Activated T-cell treated with anti-CD3 and anti-CD28 coated beads, Interleukin-2, amount 50 U/mL, for 4 hours (primary cell): ENCODE data around the gene LRRC45. TPM values are rescaled to one million over a fixed set of nuclear protein-coding genes. Genes with fewer than 3 reads are reported as not detected.

Source experiments
- ATAC-seq, 2 donors: fragments of 200-7000 bp; cut with Tn5 transposase; one replicate each; pipeline ENCODE4 v1.10.0; 2021
- DNase-seq: peaks from one replicate; pipeline ENCODE4 v3.0.0-alpha.2; 2020
- H3K27me3 Mint-ChIP-seq: one replicate; pipeline ENCODE4 v1.8.0; 2021; ENCODE audit warnings: low read depth, mixed read lengths
- H3K36me3 Mint-ChIP-seq: one replicate; pipeline ENCODE4 v1.8.0; 2022; ENCODE audit warnings: mixed read lengths; ENCODE audit not compliant: insufficient read depth
- H3K4me1 Mint-ChIP-seq: one replicate; pipeline ENCODE4 v1.8.0; 2021; ENCODE audit warnings: low read depth, mixed read lengths
- H3K4me3 Mint-ChIP-seq: one replicate; pipeline ENCODE4 v1.8.0; 2021; ENCODE audit warnings: mild to moderate bottlenecking, moderate library complexity, mixed read lengths
- H3K9me3 Mint-ChIP-seq: one replicate; pipeline ENCODE4 v1.8.0; 2021; ENCODE audit warnings: mixed read lengths
- total RNA-seq, 3 donors: library from RNA; stranded (reverse); gene quantifications; one replicate each; pipeline ENCODE4 v1.2.1, GENCODE V29; 2021

The LRRC45 gene
- total RNA-seq, 3 donors from 2014 or later = 19.5 to 31.4 (median 30.8) TPM

DNA sequence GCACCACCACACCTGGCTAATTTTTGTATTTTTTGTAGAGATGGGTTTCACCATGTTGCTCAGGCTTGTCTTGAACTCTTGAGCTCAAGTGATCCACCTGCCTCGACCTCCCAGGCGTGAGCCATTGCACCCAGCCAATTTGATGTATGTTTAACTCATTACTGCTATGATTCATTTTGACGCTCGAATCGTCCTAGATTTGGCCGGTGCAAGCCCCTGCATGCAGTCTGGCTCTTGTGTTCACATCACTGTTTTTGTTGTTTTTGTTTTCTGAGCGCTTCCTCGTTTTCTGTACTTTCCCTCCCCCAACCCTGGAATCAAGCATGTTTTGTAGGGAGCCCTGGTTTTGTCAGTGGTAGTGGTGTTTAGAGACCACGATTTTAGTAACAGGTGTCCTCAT lies 50.3 kb downstream of the LRRC45 start:
- Mint-ChIP-seq H3K36me3 (peaks cover 2% of the 10 kb centered on the region), H3K9me3 (no peaks in the 10 kb centered on the region), H3K27me3 (no peaks in the 10 kb centered on the region), H3K4me3 (no peak overlapping the region), H3K4me1 (no peaks in the 10 kb centered on the region)
- DNase-seq (no peak), ATAC-seq (no peak)

DNA sequence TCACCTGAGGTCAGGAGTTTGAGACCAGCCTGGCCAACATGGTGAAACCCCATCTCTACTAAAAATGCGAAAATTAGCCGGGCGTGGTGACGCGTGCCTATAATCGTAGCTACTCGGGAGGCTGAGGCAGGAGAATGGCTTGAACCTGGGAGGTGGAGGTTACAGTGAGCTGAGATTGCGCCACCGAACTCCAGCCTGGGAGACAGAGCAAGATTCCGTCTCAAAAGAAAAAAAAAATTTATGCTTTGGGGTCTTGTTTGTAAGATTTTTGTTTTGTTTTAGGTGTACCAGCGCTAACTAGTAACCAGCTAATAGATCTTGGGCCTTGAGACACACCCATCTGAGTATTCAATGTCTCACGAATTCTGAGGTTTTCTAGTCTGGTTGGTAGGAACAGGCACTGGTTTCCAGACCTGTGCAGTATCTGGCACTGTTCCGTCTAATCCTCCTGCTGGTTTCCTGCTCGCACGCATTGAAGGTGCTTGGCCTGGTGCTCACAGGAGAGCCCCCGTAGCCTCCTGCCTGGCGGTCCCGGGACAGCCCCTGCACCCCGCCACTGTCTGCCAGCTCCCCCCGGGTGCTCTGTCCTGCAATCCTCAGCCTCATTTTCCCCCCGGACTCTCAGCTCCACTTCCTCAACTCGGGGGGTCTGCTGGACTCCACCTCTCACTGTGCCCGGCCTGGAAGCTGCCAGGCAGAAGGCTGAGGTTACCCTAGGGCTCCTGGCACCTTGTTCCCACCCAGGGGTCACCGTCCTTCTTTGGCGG lies 53.1 kb downstream of the LRRC45 start:
- no peak overlapping the region for H3K4me3 Mint-ChIP-seq

DNA sequence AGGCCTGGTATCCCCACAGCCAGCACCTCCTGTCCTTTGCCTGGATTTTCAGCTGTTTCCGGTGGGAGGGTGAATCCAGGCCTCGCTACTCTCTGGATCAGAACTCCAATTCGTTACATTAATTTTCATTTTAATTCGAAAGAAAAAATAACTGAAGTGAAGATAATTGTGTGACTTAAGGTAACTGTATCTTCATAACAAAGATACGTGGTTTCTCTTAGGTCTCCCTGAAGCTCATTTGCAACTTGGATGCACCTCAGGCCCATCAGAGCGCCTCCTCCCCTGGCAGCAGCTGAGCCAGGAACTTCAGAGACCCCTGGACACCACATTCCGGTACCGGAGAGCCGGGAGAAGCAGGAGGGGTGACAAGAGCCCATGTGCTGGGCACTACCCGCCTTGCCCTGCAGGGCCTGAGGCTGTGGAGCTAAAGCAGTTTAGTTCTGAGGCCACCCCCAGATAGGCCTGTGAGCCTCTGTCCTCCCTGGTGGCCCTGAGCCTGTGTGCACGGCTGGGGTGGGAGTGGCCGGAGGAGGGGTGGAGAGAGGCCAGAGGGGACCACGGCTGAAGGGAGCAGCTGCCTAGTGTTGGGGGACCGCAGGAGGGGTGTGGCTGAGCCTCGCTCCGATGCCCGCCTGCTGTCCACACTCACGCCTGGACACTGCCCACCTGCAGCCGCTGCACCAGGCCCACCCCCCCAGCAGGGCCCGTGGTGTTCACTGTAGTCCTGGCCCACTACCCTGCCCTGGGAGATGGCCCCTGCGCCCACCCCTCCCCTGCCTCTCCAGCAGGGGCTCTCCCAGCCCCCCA lies 53.9 kb downstream of the LRRC45 start:
- no peak overlapping the region for H3K4me3 Mint-ChIP-seq
- ATAC-seq (peak in 1 of 2 donors; percentile 14), DNase-seq (no peak)
- H3K4me1 Mint-ChIP-seq = no peaks in the 10 kb centered on the region
- H3K36me3 Mint-ChIP-seq = peaks cover 2% of the 10 kb centered on the region
- H3K27me3 Mint-ChIP-seq = no peaks in the 10 kb centered on the region
- no peaks in the 10 kb centered on the region for H3K9me3 Mint-ChIP-seq

More for the DNA sequence above, 53.1 kb downstream of the LRRC45 start:
- peaks cover 2% of the 10 kb centered on the region for H3K36me3 Mint-ChIP-seq
- ATAC-seq (peak in 1 of 2 donors; percentile 20), DNase-seq (no peak)
- H3K9me3 Mint-ChIP-seq = no peaks in the 10 kb centered on the region
- H3K4me1 Mint-ChIP-seq = no peaks in the 10 kb centered on the region
- no peaks in the 10 kb centered on the region for H3K27me3 Mint-ChIP-seq

DNA sequence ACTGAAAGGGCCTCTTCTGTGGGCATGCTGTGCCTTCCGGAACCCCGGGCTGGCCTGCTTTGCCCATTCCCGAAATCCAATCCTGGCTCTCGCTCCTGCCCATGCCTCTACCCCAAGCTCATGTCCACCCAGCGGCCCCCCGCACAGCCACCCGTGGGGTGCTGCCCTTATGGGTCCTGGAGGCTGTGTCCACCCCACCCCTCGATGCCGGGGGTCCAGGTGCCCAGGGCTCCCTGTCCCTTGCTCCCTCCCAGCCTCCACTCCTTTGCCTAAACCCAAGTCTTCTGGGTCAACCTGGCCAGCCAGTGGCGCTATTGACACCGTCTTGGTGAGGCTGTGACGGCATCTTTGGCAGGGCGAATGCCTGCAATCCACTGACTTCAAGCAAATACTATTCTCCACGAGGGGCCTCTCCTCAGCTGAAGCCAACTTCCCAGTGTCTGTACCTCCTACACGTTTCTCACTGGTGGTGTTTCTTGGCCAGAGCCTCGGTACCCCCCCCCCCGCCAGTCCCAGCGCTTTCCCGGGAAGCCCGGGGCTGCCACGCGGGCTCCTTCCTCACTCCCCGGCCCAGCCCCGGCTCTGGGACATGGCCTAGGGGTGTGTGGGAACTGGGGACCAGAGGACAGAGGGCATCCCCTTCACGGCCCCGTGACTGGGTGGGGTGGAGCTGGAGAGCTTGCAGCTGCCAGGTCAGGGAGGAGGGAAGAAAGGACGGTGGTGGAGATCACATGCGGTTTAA lies 54.7 kb downstream of the LRRC45 start:
- Mint-ChIP-seq H3K9me3 (no peaks in the 10 kb centered on the region), H3K36me3 (peaks cover 2% of the 10 kb centered on the region), H3K4me3 (no peak overlapping the region), H3K4me1 (no peaks in the 10 kb centered on the region), H3K27me3 (no peaks in the 10 kb centered on the region)
- ATAC-seq (no peak), DNase-seq (no peak)

DNA sequence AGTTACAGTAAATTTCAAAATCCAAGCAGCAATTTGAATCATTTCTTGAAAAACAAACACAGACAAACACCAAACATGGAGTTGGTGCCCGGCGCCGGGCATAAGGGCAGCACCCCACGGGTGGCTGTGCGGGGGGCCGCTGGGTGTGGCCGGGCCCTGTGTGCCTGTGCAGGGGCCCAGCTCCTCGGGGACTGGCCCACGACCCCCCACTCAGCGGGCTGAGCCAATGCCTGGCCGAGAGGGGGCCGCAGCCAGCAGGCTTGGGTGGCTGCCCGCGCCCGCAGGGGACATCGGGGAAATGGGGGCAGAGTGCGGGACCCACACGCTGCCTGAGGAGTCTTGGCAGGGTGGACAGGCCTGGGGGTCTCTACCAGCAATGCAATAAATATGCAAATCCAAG lies 55.3 kb downstream of the LRRC45 start:
- H3K4me1 Mint-ChIP-seq = no peaks in the 10 kb centered on the region
- ATAC-seq = no peak
- no peaks in the 10 kb centered on the region for H3K9me3 Mint-ChIP-seq
- H3K36me3 Mint-ChIP-seq = peaks cover 2% of the 10 kb centered on the region
- DNase-seq = no peak
- H3K27me3 Mint-ChIP-seq = no peaks in the 10 kb centered on the region
- no peak overlapping the region for H3K4me3 Mint-ChIP-seq

DNA sequence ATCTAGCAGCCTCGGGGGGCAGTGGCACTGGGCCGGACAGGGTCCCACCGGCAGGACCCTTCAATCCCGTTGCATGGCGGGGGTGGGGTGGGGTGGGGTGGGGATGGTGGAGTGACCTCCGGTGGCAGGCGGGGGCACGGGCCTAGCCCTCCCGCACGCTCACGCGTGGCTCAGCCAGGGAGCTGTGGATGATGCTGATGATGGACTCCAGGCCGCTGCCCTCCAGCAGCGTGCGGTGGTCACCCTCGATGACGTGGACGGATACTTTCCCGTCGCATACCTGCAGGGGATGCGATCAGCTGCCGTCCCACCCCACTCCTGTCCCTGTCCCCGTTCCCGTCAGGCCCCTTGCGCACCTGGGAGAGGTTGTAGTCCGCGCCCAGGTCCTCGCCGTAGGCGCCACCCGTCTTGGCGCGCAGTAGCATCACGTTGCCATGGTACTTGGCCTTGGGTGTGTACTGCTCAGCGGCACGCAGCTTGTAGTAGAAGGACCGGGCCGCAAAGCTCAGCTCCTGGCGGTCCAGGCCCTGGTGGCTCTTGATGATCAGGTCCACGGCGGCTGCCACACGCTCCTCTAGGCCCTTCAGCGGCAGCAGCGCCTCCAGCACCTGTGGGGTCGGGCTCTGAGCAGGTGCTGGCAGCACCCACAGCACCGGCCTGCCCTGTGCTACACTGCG lies 56.0 kb downstream of the LRRC45 start:
- ATAC-seq (no peak), DNase-seq (no peak)
- peaks cover 2% of the 10 kb centered on the region for H3K36me3 Mint-ChIP-seq
- no peaks in the 10 kb centered on the region for H3K27me3 Mint-ChIP-seq
- no peaks in the 10 kb centered on the region for H3K9me3 Mint-ChIP-seq
- H3K4me1 Mint-ChIP-seq = no peaks in the 10 kb centered on the region
- H3K4me3 Mint-ChIP-seq = no peak overlapping the region

DNA sequence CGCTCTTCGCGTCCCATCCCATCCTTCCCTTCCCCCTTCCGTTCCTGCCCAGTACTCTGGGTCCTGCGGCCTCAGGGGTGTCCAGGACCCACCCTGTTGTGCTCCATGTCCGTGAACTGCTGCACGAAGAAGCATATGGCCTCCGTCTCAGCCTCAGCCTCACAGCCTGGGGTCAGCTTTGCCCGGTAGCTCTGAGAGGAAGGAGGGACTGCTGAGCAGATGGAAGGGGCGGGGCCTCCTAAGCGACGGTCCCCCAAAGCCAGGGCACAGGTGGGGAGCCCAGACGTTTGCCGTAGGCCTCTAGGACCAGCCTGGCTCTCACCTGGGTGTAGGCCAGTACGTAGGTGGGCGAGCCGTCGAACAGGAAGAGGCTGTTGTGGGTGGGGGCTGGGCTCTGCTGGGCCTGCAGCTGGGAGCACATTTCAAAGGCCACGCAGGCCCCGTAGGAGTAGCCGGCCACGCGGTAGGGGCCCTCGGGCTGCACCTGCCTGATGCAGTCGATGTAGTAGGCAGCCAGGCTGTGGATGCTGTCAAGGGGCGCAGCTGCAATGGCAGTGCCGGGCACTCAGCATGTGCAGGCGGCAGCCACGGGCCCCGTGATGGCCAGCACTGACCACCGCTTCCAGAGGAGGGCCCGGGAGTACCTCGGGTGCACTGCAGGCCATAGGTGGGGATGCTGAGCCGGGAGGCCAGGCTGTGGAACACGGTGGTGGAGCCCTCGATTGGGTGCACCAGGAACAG lies 57.1 kb downstream of the LRRC45 start:
- no peaks in the 10 kb centered on the region for H3K9me3 Mint-ChIP-seq
- no peak for ATAC-seq

More for the DNA sequence above, 57.1 kb downstream of the LRRC45 start:
- Mint-ChIP-seq H3K4me1 (no peaks in the 10 kb centered on the region), H3K36me3 (peaks cover 2% of the 10 kb centered on the region), H3K27me3 (no peaks in the 10 kb centered on the region), H3K4me3 (no peak overlapping the region)
- DNase-seq = no peak

Other genes starting within 250 kb of the LRRC45 start
- gene GCGR, start 219.2 kb upstream of the LRRC45 start, total RNA-seq = not detected
- 100 to 1,000 TPM; 100 to 112 (median 110) TPM for gene MCRIP1, start 190.0 kb upstream of the LRRC45 start, total RNA-seq
- gene PPP1R27, start 188.3 kb upstream of the LRRC45 start, total RNA-seq = not detected
- 100 to 1,000 TPM; 442 to 487 (median 478) TPM for gene P4HB, start 162.8 kb upstream of the LRRC45 start, total RNA-seq
- 100 to 1,000 TPM; 789 to 858 (median 821) TPM for gene ARHGDIA, start 152.0 kb upstream of the LRRC45 start, total RNA-seq
- 100 to 1,000 TPM; 321 to 369 (median 324) TPM for gene ALYREF, start 131.7 kb upstream of the LRRC45 start, total RNA-seq
- 100 to 1,000 TPM; 128 to 157 (median 153) TPM for gene ANAPC11, start 131.6 kb upstream of the LRRC45 start, total RNA-seq
- under 1 TPM in 2 of 3 donors, not detected in 1; 0.14 to 0.24 TPM for gene NPB, start 121.1 kb upstream of the LRRC45 start, total RNA-seq
- gene PCYT2, start 111.9 kb upstream of the LRRC45 start, total RNA-seq = 10 to 100 TPM; 23.5 to 25.8 (median 25.7) TPM
- 10 to 100 TPM; 41.1 to 47.2 (median 46.3) TPM for gene SIRT7, start 105.1 kb upstream of the LRRC45 start, total RNA-seq
- 10 to 100 TPM; 42.9 to 50.9 (median 43.4) TPM for gene MAFG, start 95.6 kb upstream of the LRRC45 start, total RNA-seq
- gene PYCR1, start 86.0 kb upstream of the LRRC45 start, total RNA-seq = 100 to 1,000 TPM; 192 to 199 (median 194) TPM
- gene MYADML2, start 76.1 kb upstream of the LRRC45 start, total RNA-seq = not detected
- under 1 TPM; 0.40 to 0.56 (median 0.41) TPM for gene NOTUM, start 62.1 kb upstream of the LRRC45 start, total RNA-seq
- 10 to 100 TPM; 41.4 to 41.9 (median 41.6) TPM for gene ASPSCR1, start 45.7 kb upstream of the LRRC45 start, total RNA-seq
- 100 to 1,000 TPM; 145 to 189 (median 183) TPM for gene CENPX, start 427 bp upstream of the LRRC45 start, total RNA-seq
- gene RAC3, start 8.4 kb downstream of the LRRC45 start, total RNA-seq = 1 to 10 TPM; 4.1 to 7.7 (median 4.8) TPM
- 10 to 100 TPM; 74.2 to 88.6 (median 76.9) TPM for gene DCXR, start 14.4 kb downstream of the LRRC45 start, total RNA-seq
- gene RFNG, start 28.5 kb downstream of the LRRC45 start, total RNA-seq = 10 to 100 TPM; 20.3 to 21.5 (median 20.4) TPM
- 100 to 1,000 TPM; 172 to 183 (median 177) TPM for gene GPS1, start 28.6 kb downstream of the LRRC45 start, total RNA-seq
- 100 to 1,000 TPM; 323 to 369 (median 326) TPM for gene DUS1L, start 42.5 kb downstream of the LRRC45 start, total RNA-seq
- gene FASN, start 74.9 kb downstream of the LRRC45 start, total RNA-seq = 100 to 1,000 TPM; 365 to 468 (median 403) TPM
- 10 to 100 TPM; 48.9 to 64.6 (median 60.5) TPM for gene CCDC57, start 189.5 kb downstream of the LRRC45 start, total RNA-seq
- 10 to 100 TPM; 22.0 to 31.5 (median 26.3) TPM for gene SLC16A3, start 205.7 kb downstream of the LRRC45 start, total RNA-seq